ENCODE data around the gene VGLL4.
"Not testable (repeated sequence)": the region's sequence is repeated elsewhere in the genome, so short reads cannot be mapped to it uniquely, and the experiment has no call there.

VGLL4 gene

GRCh38 chr3:11604139-11604892 lies 39.4 kb downstream of the VGLL4 start:
- DNase-seq: no peak

- DNase-seq: no peak
Measured at GRCh38 chr3:11603628-11604027, 40.1 kb downstream of the VGLL4 start.

GRCh38 chr3:11602886-11603527 lies 40.7 kb downstream of the VGLL4 start:
- no peak for DNase-seq

GRCh38 chr3:11602239-11602840 lies 41.4 kb downstream of the VGLL4 start:
- DNase-seq: no peak

- no peak for DNase-seq
Measured at GRCh38 chr3:11601446-11602238, 42.1 kb downstream of the VGLL4 start.

GRCh38 chr3:11600501-11601282 lies 43.0 kb downstream of the VGLL4 start:
- no peak for DNase-seq

GRCh38 chr3:11596387-11596786 lies 47.3 kb downstream of the VGLL4 start:
- DNase-seq: no peak

GRCh38 chr3:11595024-11595423 lies 48.7 kb downstream of the VGLL4 start:
- not testable (repeated sequence) for DNase-seq

- DNase-seq: no peak
Measured at GRCh38 chr3:11593318-11594034, 50.2 kb downstream of the VGLL4 start.

- no peak for DNase-seq
Measured at GRCh38 chr3:11592445-11593298, 51.0 kb downstream of the VGLL4 start.

GRCh38 chr3:11591391-11592282 lies 52.1 kb downstream of the VGLL4 start:
- DNase-seq: no peak

GRCh38 chr3:11591002-11591355 lies 52.7 kb downstream of the VGLL4 start:
- DNase-seq: no peak

- DNase-seq: no peak
Measured at GRCh38 chr3:11589706-11590105, 54.0 kb downstream of the VGLL4 start.

GRCh38 chr3:11588755-11589154 lies 55.0 kb downstream of the VGLL4 start:
- no peak for DNase-seq

GRCh38 chr3:11588338-11588737 lies 55.4 kb downstream of the VGLL4 start:
- DNase-seq: no peak

GRCh38 chr3:11587766-11588165 lies 55.9 kb downstream of the VGLL4 start:
- DNase-seq: no peak

- DNase-seq: no peak
Measured at GRCh38 chr3:11584570-11584969, 59.1 kb downstream of the VGLL4 start.

- no peak for DNase-seq
Measured at GRCh38 chr3:11583638-11584046, 60.1 kb downstream of the VGLL4 start.

- no peak for DNase-seq
Measured at GRCh38 chr3:11583235-11583634, 60.5 kb downstream of the VGLL4 start.
